Skeletal muscle tissue (tissue), 4 donors: ENCODE data around the gene FRAS1. TPM values are rescaled to one million over a fixed set of nuclear protein-coding genes. Genes with fewer than 3 reads are reported as not detected.

Source experiments
- H3K27ac ChIP-seq: one replicate; pipeline ENCODE4 v1.7.0; 2013; ENCODE audit warnings: mild to moderate bottlenecking, low read depth, low read length, inconsistent platforms
- H3K27me3 ChIP-seq, 3 donors: one replicate each; pipeline ENCODE4 v1.7.0; 2013; ENCODE audit warnings: low read length in 3 of 3; ENCODE audit not compliant: control insufficient read depth in 3 of 3, insufficient read depth in 3 of 3
- H3K36me3 ChIP-seq, 3 donors: one replicate each; pipeline ENCODE4 v1.7.0; 2013; ENCODE audit warnings: low read length in 3 of 3; ENCODE audit not compliant: control insufficient read depth in 3 of 3, insufficient read depth in 3 of 3
- H3K4me1 ChIP-seq, 3 donors: one replicate each; pipeline ENCODE4 v1.7.0; 2013; ENCODE audit warnings: low read length in 3 of 3, mild to moderate bottlenecking in 3 of 3; ENCODE audit not compliant: control insufficient read depth in 3 of 3, insufficient read depth in 3 of 3
- H3K4me3 ChIP-seq, 3 donors: one replicate each; pipeline ENCODE4 v1.7.0; 2013; ENCODE audit warnings: low read length in 3 of 3
- H3K9ac ChIP-seq, 3 donors: one replicate each; pipeline ENCODE4 v1.7.0; 2013; ENCODE audit warnings: low read length in 3 of 3, mild to moderate bottlenecking in 3 of 3, moderate library complexity in 2 of 3, low read depth in 1 of 3
- H3K9me3 ChIP-seq, 3 donors: one replicate each; pipeline ENCODE4 v1.7.0; 2013; ENCODE audit warnings: low read length in 3 of 3; ENCODE audit not compliant: control insufficient read depth in 3 of 3
- total RNA-seq: library from RNA; depleted of rRNA; stranded (reverse); fragments of >200 nt; gene quantifications from one replicate; pipeline ENCODE4 v1.2.3, GENCODE V29; 2014
- donor health status: Osteomylitis.

The FRAS1 gene
- total RNA-seq, 1 donor from 2014 or later: 15.1 TPM

- no peak overlapping the region for H3K9ac ChIP-seq
- H3K4me3 ChIP-seq: no peak overlapping the region
- no peak overlapping the region for H3K27ac ChIP-seq
- H3K27me3 ChIP-seq: no peaks in the 10 kb centered on the region
- H3K9me3 ChIP-seq: no peaks in the 10 kb centered on the region
- peaks cover 7 to 20% (median 8%) of the 10 kb centered on the region in 3 donors for H3K4me1 ChIP-seq
- H3K36me3 ChIP-seq: no peaks in the 10 kb centered on the region
These were observed 79.3 kb downstream of the FRAS1 start for GRCh38 chr4:78136109-78137081.

- Histone ChIP-seq H3K4me3 (no peak overlapping the region), H3K9me3 (no peaks in the 10 kb centered on the region)
These were observed 80.4 kb downstream of the FRAS1 start for GRCh38 chr4:78137532-78137931.

GRCh38 chr4:78138252-78138651 is 81.1 kb downstream of the FRAS1 start:
- Histone ChIP-seq H3K36me3 (no peaks in the 10 kb centered on the region), H3K4me3 (no peak overlapping the region), H3K27ac (no peak overlapping the region), H3K4me1 (peaks cover 7 to 16% (median 8%) of the 10 kb centered on the region in 3 donors), H3K27me3 (no peaks in the 10 kb centered on the region), H3K9me3 (no peaks in the 10 kb centered on the region), H3K9ac (no peak overlapping the region)

More at GRCh38 chr4:78137532-78137931, 80.4 kb downstream of the FRAS1 start:
- H3K9ac ChIP-seq: no peak overlapping the region
- H3K36me3 ChIP-seq: no peaks in the 10 kb centered on the region
- no peak overlapping the region for H3K27ac ChIP-seq
- no peaks in the 10 kb centered on the region for H3K27me3 ChIP-seq
- peaks cover 7 to 16% (median 8%) of the 10 kb centered on the region in 3 donors for H3K4me1 ChIP-seq

DNA sequence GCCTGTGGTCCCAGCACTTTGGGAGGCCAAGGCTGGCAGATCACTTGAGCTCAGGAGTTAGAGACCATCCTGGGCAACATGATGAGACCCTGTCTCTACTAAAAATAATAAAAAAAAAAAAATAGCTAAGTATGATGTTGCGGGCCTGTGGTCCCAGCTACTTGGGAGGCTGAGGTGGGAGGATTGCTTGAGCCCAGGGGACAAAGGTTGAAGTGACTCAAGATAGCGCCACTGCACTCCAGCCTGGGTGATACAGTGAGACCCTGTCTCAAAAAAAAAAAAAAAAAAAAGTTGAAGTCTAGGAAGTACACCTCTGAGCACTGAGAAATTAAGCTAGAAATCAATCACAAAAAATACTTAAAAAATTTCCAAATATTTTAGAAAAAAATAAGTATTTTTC is 86.5 kb downstream of the FRAS1 start:
- Histone ChIP-seq H3K9me3 (no peaks in the 10 kb centered on the region), H3K27ac (no peak overlapping the region), H3K4me1 (no peaks in the 10 kb centered on the region), H3K27me3 (no peaks in the 10 kb centered on the region), H3K4me3 (no peak overlapping the region), H3K9ac (no peak overlapping the region), H3K36me3 (no peaks in the 10 kb centered on the region)

DNA sequence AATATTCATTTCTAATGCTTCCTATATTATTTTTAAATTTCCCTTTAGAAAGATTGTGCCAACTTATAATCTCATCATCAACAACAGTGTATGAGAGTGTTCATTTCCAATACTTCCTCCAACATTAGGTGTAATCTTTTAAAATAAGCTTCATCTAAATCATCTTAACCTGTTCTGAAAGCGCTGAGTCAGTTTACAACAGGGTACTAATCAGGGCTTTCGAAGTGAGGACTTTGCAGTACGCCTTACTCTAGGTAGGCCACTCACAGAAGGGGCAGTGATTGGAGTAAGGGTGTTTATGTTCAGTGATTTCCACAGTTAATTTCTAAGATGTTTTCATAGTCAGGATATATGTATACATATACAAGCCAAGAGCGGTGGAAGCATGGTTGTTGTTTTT is 87.9 kb downstream of the FRAS1 start:
- Histone ChIP-seq H3K27me3 (no peaks in the 10 kb centered on the region), H3K27ac (no peak overlapping the region), H3K9me3 (no peaks in the 10 kb centered on the region), H3K36me3 (no peaks in the 10 kb centered on the region), H3K4me3 (no peak overlapping the region), H3K9ac (no peak overlapping the region), H3K4me1 (no peaks in the 10 kb centered on the region)

DNA sequence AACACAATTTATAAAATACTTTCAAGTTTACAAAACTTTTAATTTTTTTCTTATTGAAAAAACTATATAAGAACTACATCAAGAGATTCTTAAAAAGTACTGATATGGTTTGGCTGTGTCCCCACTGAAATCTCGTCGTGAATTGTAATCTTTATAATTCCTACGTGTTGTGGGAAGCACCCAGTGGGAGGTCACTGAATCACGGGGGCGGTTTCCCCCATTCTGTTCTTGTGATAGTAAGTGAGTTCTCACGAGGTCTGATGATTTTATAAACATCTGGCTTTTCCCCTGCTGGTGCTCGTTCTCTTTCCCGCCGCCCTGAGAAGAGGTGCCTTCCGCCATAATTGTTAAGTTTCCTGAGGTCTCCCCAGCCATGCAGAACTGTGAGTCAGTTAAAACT is 88.5 kb downstream of the FRAS1 start:
- no peaks in the 10 kb centered on the region for H3K9me3 ChIP-seq
- H3K27ac ChIP-seq: no peak overlapping the region
- no peak overlapping the region for H3K9ac ChIP-seq
- H3K4me3 ChIP-seq: no peak overlapping the region
- H3K36me3 ChIP-seq: no peaks in the 10 kb centered on the region
- no peaks in the 10 kb centered on the region for H3K4me1 ChIP-seq
- H3K27me3 ChIP-seq: no peaks in the 10 kb centered on the region

DNA sequence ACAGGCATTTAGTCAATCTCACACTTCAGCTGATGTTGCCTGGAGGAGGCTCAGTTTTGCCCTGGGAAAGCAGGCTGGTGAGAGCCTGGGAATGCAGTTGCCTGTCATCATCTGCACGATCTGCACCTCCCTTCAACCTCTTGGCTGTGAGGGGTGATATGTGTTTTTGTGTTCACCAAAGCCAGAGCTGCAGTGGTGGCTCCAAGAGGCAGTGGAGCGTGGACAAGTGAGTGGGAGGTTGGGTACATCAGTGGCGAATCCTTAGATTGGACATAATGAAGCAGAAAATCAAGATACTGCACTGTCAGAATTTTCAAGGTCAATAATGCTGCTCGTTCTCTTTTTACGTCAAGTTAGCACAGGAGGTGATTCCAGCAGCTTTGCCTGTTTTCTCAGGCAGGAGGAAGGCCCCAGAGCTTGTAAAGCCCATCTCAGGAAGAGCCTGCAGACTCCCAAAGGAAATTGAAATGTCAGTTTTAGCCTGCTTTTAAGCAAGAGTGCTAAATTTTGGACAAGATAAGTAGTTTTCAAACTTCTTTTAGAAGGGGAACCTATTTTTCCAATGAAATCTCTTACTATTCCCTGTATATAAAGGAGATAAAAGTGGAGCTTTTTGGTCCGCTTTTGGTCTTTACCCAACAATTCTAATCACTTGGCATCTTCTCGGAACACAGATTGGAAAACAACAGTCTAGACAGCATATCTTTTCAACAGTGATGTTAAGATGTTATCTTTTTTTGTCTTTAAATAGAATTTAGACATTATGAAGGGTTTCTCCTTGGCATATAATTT is 92.8 kb downstream of the FRAS1 start:
- no peak overlapping the region for H3K4me3 ChIP-seq
- peaks cover 0 to 3% (median 2%) of the 10 kb centered on the region in 3 donors for H3K4me1 ChIP-seq
- no peak overlapping the region for H3K27ac ChIP-seq
- no peak overlapping the region for H3K9ac ChIP-seq
- no peaks in the 10 kb centered on the region for H3K36me3 ChIP-seq
- H3K9me3 ChIP-seq: no peaks in the 10 kb centered on the region
- H3K27me3 ChIP-seq: no peaks in the 10 kb centered on the region

DNA sequence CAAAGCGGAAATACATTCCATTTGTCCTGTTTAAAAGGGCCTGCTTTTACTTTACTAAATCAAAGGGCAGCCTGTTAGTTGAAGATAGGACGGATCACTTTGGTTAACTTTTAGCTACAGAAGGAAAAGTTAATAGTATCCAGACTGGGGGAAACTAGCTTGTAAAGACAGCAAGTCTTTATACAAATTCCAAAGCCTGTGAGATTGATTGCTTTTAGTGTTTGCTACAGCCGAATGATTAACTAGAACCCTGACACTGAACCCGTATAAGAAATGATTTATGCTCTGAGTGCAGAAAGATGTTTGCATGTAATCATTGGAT is 93.4 kb downstream of the FRAS1 start:
- Histone ChIP-seq H3K4me1 (peaks cover 0 to 3% (median 2%) of the 10 kb centered on the region in 3 donors), H3K9ac (no peak overlapping the region), H3K9me3 (no peaks in the 10 kb centered on the region), H3K27me3 (no peaks in the 10 kb centered on the region), H3K27ac (no peak overlapping the region), H3K36me3 (no peaks in the 10 kb centered on the region), H3K4me3 (no peak overlapping the region)

DNA sequence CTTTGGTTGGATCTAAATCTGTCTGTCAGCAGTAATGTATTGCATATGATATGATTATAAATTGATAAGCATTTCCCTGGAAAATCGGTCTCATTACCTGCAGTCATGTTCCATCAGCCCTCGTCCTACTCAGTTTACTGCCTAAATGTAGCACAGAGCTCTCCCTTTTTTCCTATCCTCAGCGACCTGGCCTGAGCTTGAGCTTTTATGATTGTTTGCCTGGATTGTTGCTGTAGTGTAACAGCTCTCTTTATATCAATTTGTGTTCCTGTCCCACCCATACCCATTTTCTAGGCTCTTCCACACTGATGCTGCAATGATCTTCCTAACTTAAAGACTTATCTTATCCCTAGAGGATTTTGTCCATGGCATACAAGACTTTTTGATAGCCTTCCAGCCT is 95.7 kb downstream of the FRAS1 start:
- Histone ChIP-seq H3K9ac (no peak overlapping the region), H3K4me1 (peaks cover 0 to 3% (median 2%) of the 10 kb centered on the region in 3 donors), H3K9me3 (no peaks in the 10 kb centered on the region), H3K27me3 (no peaks in the 10 kb centered on the region), H3K27ac (no peak overlapping the region), H3K4me3 (no peak overlapping the region), H3K36me3 (no peaks in the 10 kb centered on the region)
